Lung (tissue), 12 donors: ENCODE measurements around the gene NFAM1. TPM values are rescaled to one million over a fixed set of nuclear protein-coding genes. Genes with fewer than 3 reads are reported as not detected.

ENCODE experiments used
- ATAC-seq: fragments of 200-7000 bp; cut with Tn5 transposase; one replicate; pipeline ENCODE4 v1.9.1; 2020; ENCODE audit warnings: moderate number of reproducible peaks; ENCODE audit not compliant: insufficient read depth, low FRiP score
- DNase-seq, 3 donors: peaks; one replicate each; pipeline ENCODE4 v3.0.0-alpha.2; 2013 to 2017
- H3K27ac ChIP-seq, 2 donors: one replicate each; pipeline ENCODE4 v1.5.1; 2013; ENCODE audit warnings: mild to moderate bottlenecking in 2 of 2, moderate library complexity in 2 of 2, control low read depth in 1 of 2, inconsistent platforms in 1 of 2, low read depth in 1 of 2, low read length in 1 of 2
- H3K27me3 ChIP-seq, 3 donors: one replicate each; pipeline ENCODE4 v1.5.1; 2013; ENCODE audit warnings: low read length in 2 of 3; ENCODE audit not compliant: control insufficient read depth in 3 of 3, insufficient read depth in 3 of 3
- H3K36me3 ChIP-seq, 4 donors: one replicate each; pipeline ENCODE4 v1.5.1; 2013; ENCODE audit warnings: low read length in 4 of 4, mild to moderate bottlenecking in 1 of 4, moderate library complexity in 1 of 4; ENCODE audit not compliant: control insufficient read depth in 4 of 4, insufficient read depth in 4 of 4
- H3K4me1 ChIP-seq, 5 donors: one replicate each; pipeline ENCODE4 v1.5.1; 2013; ENCODE audit warnings: low read length in 5 of 5, mild to moderate bottlenecking in 2 of 5, moderate library complexity in 1 of 5; ENCODE audit not compliant: control insufficient read depth in 5 of 5, insufficient read depth in 5 of 5
- H3K4me3 ChIP-seq: one replicate; pipeline ENCODE4 v1.5.1; 2013; ENCODE audit warnings: mild to moderate bottlenecking, control low read depth, moderate library complexity
- H3K9ac ChIP-seq, 2 donors: one replicate each; pipeline ENCODE4 v1.5.1; 2013; ENCODE audit warnings: low read length in 2 of 2, control low read depth in 1 of 2; ENCODE audit not compliant: insufficient read depth in 1 of 2
- H3K9me3 ChIP-seq, 4 donors: one replicate each; pipeline ENCODE4 v1.5.1; 2013; ENCODE audit warnings: low read length in 3 of 4, mild to moderate bottlenecking in 1 of 4, moderate library complexity in 1 of 4; ENCODE audit not compliant: control insufficient read depth in 4 of 4, insufficient read depth in 3 of 4
- CTCF ChIP-seq: IDR thresholded peaks from 2 replicates; pipeline ENCODE4 v1.5.1; 2012; ENCODE audit warnings: mild to moderate bottlenecking; ENCODE audit errors: control extremely low read depth, extremely low read depth
- WGBS, 2 donors: extraction: QIAGEN DNeasy Blood & Tissue Kit; methylation state at CpG; one replicate each; pipeline ENCODE4 v1.1.7; 2013; 5-methylcytosine and 5-hydroxymethylcytosine counted together
- polyA plus RNA-seq, 2 donors: library from polyadenylated mRNA; stranded (reverse); fragments of 200-250 nt; gene quantifications; one replicate each; pipeline ENCODE4 v1.2.1, GENCODE V29; 2013
- total RNA-seq, 2 donors: library from RNA; depleted of rRNA in 1 of 2; stranded (reverse); fragments of >200 nt in 1 of 2; gene quantifications; one replicate each; pipeline ENCODE4 v1.2.1, GENCODE V29; 2014 to 2021
- donor health status: control.
- donor health status: control.
- donor health status: Bipolar disorder and iron deficiency.
- donor health status: healthy.
- donor health status: DM: yes; HTN: yes; CAD: no.

The NFAM1 gene
- total and polyA plus RNA-seq, 4 donors: 2.2 to 24.6 (median 9.0) TPM

- Histone ChIP-seq H3K4me1 (peaks cover 0 to 6% (median 0%) of the 10 kb centered on the region in 5 donors), H3K4me3 (no peak overlapping the region), H3K27me3 (no peaks in the 10 kb centered on the region), H3K9me3 (no peaks in the 10 kb centered on the region), H3K27ac (no peak overlapping the region), H3K36me3 (peaks cover 0 to 8% (median 0%) of the 10 kb centered on the region in 4 donors), H3K9ac (no peak overlapping the region)
- 78 to 84% methylated on average over 11 of the region's 11 CpGs for WGBS, 2 donors
- no peak for ATAC-seq
- no peak for TF ChIP-seq CTCF
- no peak for DNase-seq
Observed at GRCh38 chr22:42414021-42414420, 18.2 kb downstream of the NFAM1 start.

GRCh38 chr22:42412744-42413333, 19.4 kb downstream of the NFAM1 start:
- WGBS, 2 donors: 74 to 82% methylated on average over 13 of the region's 13 CpGs
- Histone ChIP-seq H3K4me1 (peaks cover 0 to 6% (median 0%) of the 10 kb centered on the region in 5 donors), H3K27ac (no peak overlapping the region), H3K9me3 (no peaks in the 10 kb centered on the region), H3K4me3 (no peak overlapping the region), H3K36me3 (peaks cover 0 to 8% (median 0%) of the 10 kb centered on the region in 4 donors), H3K27me3 (no peaks in the 10 kb centered on the region), H3K9ac (no peak overlapping the region)
- ATAC-seq: no peak
- DNase-seq: peak in 2 of 3 donors; percentile 19 to 49
- TF ChIP-seq CTCF: no peak

- no peaks in the 10 kb centered on the region for H3K27me3 ChIP-seq
- peaks cover 0 to 8% (median 0%) of the 10 kb centered on the region in 4 donors for H3K36me3 ChIP-seq
- H3K4me3 ChIP-seq: no peak overlapping the region
- no peak overlapping the region for H3K27ac ChIP-seq
- H3K4me1 ChIP-seq: peaks cover 0 to 6% (median 0%) of the 10 kb centered on the region in 5 donors
- DNase-seq: no peak
- no peak overlapping the region for H3K9ac ChIP-seq
- H3K9me3 ChIP-seq: no peaks in the 10 kb centered on the region
- no peak for ATAC-seq
- WGBS, 2 donors: 92 to 94% methylated on average over 7 of the region's 7 CpGs
- no peak for TF ChIP-seq CTCF
Observed at GRCh38 chr22:42410708-42411107, 21.5 kb downstream of the NFAM1 start.
